NCI-H748 (cell line): ENCODE results near the gene RNF126.
"Not testable (repeated sequence)": the region's sequence is repeated elsewhere in the genome, so short reads cannot be mapped to it uniquely, and the experiment has no call there.

Source experiments
- DNase-seq: peaks from one replicate; lab custom pipeline; 2025; ENCODE audit not compliant: unreplicated experiment; lab: John Stamatoyannopoulos, UW

Gene RNF126

DNA sequence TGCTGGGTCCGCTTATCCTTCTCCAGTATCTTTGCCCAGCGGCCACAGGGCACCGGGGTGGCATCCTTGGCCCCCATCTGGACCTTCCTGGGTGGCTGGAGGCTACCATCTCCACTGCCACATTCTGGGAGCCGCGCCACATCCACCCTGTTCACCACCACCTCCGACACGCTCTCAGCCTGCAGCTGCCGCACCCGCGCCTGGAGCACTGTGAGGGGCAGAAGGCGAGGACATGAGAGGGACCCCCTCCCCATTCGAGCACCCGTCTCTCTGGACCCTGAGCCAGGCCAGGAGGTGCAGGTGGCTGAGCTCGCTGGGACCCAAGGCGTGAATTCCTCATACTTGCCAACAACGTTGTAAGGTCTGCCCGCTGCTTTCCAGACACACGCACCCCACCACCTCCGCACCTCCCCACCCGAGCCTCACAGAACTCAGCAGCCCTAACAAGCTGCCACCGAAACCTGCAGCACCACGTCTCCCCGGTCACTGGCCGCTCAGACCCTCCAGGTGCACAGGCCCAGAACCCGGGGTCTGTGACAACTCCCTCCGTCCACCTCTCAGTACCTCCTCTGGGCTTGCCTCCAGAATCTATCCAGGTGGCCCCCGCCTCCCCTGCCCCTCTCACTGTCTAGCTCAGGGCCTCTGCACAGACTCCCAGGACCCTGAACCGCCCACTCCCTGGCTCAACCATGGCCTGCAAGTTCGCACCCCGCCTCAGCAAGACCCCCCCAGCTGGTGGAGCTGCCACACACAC lies 32.9 kb downstream of the RNF126 start:
- no peak for DNase-seq

DNA sequence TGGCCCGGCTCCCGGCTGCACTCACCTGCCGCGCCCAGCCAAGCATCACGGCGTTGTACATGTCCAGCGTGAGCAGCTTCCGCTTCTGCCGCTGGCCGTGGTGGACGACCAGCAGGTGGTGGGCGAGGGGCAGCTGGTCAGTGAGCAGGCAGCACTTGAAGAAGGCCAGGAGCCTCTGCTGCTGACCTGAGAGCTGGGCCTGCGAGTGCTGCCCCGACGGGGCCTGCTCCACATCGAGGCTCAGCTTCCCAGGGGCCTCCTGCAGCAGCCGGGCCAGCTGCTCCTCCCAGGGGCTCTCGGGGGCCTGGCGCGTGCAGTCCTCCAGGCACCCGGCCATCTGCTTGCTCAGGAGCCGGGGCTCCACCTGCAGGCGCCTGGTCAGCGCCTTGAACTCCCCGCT lies 33.5 kb downstream of the RNF126 start:
- DNase-seq, result not testable (repeated sequence)

DNA sequence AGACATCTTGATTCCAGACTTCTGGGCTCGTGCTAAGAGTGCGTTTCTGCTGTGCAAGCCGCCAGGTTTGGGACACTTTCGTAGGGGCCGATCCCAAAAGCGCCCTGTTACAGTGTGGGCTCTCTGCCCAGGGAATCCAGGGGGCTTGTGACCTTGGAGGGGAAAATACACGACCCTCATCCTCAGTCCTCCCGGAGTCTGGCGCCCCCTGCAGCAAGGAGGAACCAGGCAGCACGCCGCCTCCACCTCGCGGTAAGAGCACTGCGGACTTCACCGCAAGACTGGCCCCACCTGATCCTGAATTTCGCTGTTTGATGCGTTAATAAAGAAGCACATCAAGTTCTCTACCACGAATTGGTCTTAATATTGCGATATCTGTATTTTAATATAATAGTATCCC lies 34.8 kb downstream of the RNF126 start:
- no peak for DNase-seq

DNA sequence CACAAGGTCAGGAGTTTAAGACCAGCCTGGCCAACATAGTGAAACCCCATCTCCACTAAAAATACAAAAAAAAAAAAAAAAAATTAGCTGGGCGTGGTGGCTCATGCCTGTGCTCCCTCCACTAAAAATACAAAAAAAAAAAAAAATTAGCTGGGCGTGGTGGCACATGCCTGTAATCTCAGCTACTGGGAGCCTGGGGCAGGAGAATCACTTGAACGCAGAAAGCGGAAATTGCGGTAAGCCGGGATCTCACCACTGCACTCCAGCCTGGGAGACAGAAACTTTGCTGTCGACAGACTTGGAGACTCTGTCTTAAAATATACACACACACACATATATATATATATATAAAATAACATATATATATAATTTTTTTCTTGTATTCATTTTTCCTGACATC lies 36.4 kb downstream of the RNF126 start:
- not testable (repeated sequence) for DNase-seq

DNA sequence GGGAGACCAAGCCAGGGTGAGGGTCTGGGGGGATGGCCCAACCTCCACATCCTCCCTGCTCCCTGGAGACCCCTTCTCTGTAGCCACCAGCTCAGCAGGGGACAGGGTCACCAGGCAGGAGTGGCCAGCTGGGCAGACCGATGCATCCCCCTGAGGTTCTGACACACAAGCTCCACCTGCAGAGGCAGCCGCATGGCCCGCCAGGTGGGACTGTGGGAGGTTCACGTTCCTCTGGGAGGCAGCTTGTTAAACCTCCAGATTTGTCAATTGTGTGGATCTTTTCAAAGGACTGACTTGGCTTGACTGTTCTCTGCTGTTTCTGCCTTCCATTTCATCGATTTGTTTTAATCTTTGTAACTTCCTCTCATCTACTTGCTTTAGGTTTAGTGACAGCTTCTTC lies 37.8 kb downstream of the RNF126 start:
- no peak for DNase-seq

DNA sequence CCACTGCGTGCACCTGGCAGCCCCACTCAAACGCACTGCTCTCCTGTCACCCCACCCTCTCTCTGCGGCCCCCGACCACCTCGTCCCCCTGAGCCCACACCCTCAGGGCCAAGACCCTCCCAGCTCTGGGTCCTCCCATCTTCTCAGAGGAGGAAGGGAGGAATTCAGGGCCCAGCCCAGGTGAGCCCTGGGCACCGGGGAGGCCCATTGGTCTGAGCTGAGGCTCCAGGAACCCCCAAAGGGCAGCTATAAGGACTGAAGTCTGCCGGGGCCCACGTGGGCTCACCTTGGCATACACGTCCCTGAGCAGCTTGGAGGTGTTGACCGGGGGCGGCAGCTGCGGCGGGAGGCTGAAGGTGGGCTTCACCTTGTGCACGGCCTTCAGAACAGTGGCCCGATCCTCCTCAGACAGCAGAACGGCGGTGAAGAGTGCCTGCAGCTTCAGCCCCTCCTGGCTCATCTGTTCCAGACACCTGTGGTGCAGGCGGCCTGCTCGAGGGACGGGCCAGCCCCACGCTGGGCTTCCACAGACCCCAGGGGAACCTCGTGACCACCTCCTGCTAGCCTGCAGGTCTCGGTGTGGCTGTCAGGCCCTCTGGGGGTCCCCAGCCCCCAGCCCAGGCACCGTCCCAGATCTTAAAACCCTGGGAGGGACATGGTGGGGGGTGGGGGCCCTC lies 38.4 kb downstream of the RNF126 start:
- no peak for DNase-seq

DNA sequence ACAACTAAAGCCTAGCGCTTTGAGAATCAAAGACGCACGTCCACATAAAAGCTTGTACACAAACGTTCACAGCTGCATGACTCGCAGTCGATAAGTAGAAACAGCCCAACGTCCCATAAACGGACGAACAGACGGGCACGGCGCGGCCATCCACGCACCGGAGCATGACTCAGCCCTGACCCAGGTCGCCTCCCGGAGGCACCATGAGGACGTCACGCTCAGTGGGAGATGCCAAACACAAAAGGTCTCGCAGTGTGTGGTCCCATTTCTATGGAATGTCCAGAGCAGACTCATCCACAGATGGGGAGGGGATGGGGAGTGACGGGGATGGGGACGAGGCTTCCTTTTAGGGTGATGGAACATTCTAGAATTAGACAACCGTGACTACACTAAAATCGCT lies 39.0 kb downstream of the RNF126 start:
- DNase-seq, result no peak

DNA sequence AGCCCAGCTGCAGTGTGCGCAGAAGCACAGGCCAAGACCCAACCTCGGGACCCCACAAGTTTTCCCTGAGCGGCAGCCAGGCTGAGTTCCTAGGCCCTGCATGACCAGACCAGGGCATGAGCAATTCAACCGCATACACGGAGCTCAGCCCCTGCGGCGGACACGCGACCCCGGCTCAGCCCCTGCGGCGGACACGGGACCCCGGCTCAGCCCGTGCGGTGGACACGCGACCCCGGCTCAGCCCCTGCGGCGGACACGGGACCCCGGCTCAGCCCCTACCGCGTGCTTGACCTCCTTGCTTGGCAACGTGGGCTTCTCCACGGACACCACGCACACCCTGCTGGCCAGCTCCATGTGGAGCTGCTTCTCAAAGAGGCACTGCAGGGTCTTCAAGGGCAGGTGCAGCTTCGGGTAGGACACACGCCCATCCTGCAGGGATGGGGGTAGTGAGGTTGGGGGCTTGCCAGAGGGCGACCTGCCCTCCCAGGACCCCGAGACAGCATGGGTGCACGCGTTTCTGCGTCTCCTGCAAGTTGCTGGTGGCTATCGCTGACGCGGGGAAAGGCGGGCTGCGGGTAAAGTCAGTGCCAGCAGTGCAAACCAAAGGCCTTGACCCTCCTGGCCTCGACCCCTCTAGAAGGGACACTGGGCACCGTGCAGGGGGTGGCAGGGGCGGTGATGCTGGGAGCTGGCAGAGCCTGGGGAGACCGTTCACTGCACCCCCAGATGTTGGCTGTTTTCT lies 39.7 kb downstream of the RNF126 start:
- no peak for DNase-seq

DNA sequence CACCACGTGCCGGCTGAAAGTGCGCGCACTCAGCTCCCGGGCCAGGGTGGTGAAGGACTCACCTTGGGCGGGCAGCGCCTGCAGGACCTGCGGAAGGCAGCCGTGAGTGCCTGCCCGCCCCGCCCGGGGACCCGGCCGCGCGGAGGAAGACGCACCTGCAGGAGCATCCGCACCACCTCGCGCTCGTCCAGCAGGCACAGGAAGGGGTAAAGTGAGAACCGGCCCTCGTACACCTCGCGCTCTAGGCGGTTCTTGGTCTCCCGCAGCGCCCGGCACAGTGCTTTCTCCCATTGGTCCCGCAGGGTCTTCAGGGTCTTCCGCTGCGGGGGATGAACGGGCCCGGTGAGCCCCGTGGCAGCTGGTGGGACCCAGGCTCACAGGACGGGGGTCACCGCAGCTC lies 40.3 kb downstream of the RNF126 start:
- no peak for DNase-seq

DNA sequence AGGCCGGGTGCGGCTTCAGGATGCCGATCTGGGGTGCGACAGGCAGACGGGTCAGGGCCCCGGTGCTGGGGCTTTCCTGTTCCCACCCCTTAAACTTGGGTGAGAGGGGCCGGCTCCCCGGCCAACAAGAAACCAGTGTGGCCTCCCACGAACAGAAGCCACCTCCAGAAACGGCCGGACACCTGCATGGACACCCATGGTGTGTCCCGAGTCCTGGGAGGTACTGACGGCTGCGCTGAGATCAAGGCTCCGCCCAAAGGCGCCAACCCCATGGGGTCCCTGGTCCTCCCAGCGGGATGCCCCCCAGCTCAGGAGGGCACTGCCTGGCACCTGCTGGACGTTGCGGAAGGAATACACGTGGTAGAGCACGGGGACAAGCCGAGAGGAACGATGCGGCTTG lies 41.2 kb downstream of the RNF126 start:
- DNase-seq, result no peak

DNA sequence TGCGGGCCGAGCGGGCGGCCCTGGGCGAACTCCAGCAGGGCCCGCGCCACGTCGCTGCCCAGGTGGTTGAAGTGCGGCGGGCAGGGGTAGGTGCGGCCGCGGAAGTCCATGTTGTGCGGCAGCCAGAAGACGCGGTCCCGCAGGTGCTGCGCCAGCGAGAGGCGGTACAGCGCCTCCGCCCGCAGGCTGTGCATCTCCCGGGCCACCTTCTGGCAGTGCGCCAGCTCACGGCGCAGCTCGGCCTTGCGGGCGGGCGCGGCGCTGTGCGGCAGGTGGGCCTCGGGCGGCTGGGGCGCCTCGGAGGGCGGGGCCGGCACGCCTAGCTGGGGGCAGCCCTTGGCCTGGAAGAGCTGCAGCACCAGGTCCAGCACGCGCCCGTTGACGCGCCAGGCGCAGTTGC lies 41.8 kb downstream of the RNF126 start:
- not testable (repeated sequence) for DNase-seq

DNA sequence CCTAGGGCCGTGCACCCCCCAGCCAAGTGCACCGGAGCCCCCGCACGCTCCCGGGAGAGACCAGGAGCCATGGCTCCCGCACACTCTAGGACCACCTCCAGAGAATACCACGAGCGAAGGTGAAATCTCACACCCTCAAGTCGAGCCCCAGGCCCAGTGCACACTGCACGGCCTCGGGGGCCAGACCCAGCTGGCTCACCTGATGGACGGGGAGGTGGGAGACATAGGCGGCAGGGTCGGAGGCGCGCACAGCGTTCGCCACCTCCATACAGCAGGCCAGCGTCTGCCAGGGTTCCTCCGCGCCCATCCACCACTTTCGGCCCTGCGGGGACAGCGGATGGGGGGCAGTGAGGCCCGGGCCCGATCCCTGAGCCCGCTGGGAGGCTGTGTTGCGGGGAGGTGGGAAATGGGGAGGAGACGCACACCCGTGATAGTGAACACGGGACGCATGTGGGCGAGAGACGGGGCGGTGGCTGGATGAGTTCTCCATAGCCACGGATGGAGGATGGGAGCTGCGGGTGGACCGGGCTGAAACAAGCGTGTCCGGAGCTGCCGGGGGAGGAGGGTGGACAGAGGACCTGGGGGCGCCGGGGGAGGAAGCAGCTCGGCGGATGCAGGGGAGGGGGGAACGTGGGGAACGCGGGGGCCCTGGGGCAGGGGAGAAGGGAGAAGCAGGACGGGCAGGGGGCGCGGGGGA lies 42.7 kb downstream of the RNF126 start:
- no peak for DNase-seq

DNA sequence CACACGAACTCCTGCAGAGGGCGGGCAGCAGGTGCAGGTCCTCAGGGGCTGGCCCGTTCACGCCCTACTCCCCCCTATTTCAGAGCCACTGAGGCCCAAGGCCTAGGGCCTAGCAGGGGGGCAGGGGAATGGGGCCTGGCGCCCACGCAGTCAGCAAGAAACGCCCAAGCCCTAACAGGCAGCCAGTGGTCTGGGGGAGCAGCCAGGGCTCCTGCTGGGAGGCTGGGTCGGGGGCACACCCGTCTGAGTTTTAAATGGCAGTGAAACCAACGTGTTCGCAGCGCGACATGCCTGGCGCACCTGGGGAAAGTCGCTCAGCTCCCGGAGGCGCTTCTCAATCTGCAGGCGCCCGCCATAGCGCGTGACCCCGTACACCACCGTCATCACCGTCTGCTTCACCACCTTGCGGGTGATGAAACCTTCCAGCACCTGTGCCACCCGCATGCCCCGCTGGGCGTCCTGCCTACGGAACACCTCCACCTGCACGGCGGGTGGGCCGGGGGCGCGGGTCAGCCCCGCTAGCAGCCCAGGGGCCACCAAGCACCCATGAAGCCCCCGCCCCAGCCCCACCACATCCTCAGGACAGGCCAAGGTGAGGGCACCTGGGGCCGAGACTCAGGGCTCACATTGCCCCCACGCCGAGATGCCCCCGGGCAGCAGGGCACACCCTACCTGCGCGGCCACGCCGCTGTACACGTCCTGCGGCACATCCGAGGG lies 43.6 kb downstream of the RNF126 start:
- no peak for DNase-seq

DNA sequence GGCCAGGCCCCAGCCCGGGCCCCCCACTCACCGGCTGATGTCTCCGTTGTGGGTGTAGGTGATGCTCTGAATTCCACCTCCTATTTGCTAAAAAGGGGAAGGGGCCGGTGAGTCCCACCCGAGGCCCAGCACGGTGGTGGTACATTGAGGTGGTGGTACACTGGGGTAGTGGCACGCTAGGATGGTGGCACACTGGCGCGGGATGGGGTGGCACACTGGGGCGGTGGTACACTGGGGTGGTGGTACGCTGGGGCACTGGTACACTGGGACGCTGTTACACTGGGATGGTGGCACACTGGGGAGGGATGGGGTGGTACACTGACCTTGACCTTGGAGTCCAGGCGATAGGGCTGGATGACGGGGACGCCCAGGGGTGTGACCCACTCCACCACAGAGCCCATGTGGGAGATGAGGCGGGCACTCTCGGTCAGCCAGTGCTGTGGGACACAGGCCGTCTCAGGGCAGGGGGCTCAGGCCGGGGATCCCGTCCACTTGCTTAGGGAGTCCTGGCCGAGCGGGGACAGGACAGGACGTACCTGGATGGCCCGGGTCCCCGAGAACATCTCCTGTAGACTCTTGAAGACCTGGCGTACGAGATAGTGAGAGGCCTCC lies 44.2 kb downstream of the RNF126 start:
- no peak for DNase-seq

DNA sequence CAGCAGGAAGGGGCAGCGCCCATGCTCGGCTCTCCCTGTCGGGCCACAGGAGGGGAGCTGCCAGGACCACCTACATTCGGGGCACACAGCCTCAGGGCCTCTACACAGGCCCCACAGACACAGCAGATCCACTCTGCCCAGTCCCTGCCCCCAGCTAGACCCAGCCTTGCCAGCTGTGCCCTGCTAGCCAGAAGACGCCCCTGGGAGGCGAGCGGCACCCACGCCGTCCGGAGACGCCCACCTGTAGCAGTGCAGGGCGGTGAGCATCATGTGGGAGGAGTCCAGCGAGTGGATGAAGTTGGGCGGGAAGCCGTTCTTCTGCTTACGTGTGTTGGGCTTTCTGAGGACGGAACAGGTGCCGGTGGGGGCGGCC lies 44.8 kb downstream of the RNF126 start:
- no peak for DNase-seq

DNA sequence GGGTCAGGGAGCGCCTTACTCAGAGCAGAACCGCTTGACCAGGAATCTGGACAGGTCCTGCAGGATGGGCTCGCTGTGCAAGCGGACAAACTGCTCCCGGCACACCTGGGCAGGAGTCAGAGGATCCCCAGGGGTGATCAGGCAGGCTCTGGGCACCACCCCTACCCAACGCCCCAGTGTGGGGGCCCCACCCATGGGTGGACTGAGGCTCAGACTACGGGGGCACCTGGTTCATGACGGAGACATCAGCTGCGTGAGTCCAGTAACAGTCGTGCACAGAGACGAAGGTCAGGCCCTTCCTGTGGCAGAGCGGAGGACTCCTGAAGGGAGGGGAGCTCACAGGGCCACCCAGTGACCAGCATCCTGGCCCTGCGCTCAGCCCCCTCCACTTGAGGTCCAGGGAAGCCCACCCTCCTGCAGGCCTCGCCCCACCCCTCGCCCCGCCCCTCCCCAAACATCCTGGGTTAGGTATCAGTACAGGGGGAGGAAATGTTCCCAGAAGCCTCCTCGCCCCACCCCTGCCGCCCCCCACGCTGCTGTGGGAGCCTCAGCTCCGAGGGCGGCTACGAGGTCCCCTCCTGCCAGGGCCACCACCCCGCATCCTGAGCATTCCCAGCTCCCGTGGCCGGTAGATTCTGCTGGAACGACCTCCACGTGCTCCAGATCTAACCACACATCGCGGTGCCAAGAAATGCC lies 45.3 kb downstream of the RNF126 start:
- no peak for DNase-seq

DNA sequence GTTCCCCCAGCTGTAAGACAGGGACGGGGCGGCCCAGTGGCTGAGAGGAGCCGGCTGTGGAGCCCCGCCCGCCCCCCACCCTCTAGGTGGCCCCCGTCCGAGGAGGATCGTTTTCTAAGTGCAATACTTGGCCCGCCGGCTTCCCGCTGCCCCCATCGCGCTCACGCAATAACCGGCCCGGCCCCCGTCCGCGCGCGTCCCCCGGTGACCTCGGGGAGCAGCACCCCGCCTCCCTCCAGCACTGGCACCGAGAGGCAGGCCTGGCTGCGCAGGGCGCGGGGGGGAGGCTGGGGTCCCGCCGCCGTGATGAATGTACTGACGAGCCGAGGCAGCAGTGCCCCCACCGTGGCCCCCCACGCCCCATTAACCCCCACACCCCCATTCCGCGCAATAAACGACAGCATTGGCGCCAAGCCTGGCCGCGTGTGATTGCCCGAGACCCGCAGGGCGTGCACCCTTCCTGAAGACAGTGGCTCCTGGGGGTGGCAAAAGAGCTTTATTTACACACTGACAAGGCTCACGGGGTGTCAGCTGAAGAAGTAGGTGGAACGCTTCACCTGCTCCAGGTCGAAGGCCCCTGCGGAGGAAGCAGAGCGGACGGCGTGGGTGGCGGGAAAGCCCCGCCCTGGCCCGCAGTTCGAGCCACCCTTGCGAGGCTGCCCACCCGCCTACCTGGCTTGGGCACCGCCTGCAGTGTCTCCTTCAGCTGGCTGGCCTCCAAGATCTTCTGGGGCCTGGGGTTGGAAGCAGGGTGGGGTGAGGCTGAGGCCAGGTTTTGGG lies 46.1 kb downstream of the RNF126 start:
- DNase-seq, result no peak

DNA sequence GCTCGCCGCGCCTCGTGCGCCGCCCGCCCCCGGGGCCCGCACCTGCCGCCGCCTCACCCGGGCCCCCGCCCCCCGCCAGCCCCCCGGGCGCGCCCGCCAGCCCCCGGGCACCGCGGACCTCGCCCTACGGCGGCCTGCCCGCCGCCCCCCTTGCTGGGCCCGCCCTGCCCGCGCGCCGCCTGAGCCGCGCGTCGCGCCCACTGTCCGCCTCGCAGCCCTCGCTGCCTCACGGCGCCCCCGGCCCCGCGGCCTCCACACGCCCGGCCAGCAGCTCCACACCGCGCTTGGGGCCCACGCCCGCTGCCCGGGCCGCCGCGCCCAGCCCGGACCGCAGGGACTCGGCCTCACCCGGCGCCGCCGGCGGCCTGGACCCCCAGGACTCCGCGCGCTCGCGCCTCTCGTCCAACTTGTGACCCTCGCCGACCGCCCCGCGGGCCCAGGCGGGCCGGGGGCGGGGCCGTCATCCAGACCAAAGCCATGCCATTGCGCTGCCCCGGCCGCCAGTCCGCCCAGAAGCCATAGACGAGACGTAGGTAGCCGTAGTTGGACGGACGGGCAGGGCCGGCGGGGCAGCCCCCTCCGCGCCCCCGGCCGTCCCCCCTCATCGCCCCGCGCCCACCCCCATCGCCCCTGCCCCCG lies 46.8 kb downstream of the RNF126 start:
- no peak for DNase-seq

DNA sequence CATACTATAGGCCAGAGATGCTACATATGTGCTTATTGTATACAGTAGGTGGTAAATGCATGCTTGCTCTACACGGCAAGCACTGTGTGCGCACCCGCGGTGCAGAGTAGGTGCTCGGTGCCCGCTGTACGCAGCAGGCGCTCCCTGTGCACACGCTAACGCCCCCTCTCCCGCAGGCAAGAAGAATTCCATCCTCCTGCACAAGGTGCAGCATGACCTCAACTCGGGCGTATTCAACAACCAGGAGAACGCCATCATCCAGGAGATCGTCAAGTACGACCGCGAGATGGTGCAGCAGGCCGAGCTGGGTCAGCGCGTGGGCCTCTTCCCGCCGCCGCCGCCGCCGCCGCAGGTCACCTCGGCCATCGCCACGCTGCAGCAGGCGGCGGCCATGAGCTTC lies 47.4 kb downstream of the RNF126 start:
- DNase-seq, result no peak
